ENCODE data around the gene IL10RB.
"Not testable (repeated sequence)": the region's sequence is repeated elsewhere in the genome, so short reads cannot be mapped to it uniquely, and the experiment has no call there.

The IL10RB gene

DNA sequence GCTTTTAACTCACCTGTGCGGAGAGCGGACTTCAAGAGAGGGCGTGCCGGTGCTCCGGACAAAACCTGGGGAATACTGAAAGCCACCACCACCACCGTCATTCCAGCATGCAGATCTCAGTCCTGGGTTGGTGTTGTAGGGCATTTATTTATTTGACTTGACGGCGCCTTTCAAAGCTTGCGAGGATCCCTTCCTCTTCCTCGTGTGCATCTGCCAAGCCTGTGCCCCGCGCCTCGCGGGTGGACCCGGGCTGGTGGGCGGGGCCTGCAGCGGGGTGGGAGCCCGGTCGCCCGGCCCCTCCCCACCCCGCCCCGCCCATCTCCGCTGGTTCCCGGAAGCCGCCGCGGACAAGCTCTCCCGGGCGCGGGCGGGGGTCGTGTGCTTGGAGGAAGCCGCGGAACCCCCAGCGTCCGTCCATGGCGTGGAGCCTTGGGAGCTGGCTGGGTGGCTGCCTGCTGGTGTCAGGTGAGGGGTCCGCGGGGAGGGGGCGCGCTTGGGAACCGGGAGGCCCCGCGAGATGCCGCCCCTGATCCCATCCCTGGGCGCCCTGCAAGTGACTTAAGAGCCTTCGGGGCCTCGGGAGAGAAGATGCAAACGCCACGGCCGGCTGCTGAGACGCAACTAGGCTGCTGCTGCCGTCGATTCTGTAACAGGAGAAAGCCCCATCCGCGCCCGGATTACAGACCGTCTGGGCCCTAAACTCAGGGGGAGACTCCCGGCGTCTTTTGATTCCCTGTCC lies at the start of gene IL10RB:
Gene IL10RB (plus strand): TSS at position 318 of the 739 bp plus-strand sequence. CDS start 99 bp downstream, at position 417.
- no peak for DNase-seq (ENCODE audit: low read depth)

GRCh38 chr21:33217138-33217520 lies 49.0 kb upstream of the IL10RB start:
- DNase-seq (ENCODE audit: low read depth): no peak

DNA sequence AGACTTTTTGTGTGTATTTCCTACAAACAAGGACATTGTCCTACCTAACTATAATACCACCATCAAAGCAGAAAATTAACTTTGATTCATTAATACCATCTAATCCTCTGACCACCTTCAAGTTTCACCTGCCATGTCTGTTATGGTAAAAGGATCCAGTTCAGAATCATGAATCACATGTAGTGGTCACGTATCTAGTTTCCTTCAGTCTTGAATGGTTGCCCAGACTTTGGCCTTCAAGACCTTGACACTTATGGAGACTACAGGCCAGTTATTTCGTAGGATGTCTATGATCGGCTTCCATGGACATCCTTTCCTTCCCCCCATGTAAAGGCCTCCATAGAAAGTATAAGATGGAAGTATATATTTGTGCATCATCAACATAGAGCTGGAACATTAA lies 46.9 kb upstream of the IL10RB start:
- DNase-seq (ENCODE audit: low read depth): no peak

DNA sequence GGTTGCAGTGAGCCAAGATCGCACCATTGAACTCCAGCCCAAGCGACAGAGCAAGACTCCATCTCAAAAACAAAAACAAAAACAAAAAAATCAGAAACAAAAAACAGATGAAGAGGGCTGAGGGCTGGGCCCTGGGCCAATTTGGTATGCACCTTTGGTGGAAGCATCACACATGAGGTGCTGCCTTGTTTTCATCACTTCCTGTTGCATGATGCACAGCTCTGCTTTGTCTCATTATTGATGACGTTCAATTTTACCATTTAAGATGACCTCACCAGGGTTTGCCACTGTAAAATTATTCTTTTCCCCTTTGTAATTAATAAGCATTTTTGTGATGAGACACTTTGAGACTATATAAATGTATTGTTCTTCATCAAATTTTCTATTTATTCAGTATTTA lies 46.2 kb upstream of the IL10RB start:
- no peak for DNase-seq (ENCODE audit: low read depth)

DNA sequence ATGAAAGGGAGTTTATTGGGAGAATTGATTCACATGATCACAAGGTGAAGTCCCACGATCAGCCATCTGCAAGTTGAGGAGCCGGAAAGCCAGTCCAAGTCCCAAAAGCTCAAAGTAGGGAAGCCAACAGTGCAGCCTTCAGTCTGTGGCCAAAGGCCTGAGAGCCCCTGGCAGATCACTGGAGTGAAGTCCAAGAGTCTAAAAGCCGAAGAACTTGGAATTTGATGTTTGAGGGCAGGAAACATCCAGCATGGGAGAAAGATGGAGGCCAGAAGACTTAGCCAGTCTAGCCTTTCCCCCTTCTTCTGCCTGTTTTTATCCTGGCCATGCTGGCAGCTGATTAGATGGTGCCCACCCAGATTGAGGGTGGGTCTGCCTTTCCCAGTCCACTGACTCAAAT lies 40.8 kb upstream of the IL10RB start:
- not testable (repeated sequence) for DNase-seq (ENCODE audit: low read depth)

- no peak for DNase-seq (ENCODE audit: low read depth)
Observed at GRCh38 chr21:33228455-33228854, 37.7 kb upstream of the IL10RB start.

DNA sequence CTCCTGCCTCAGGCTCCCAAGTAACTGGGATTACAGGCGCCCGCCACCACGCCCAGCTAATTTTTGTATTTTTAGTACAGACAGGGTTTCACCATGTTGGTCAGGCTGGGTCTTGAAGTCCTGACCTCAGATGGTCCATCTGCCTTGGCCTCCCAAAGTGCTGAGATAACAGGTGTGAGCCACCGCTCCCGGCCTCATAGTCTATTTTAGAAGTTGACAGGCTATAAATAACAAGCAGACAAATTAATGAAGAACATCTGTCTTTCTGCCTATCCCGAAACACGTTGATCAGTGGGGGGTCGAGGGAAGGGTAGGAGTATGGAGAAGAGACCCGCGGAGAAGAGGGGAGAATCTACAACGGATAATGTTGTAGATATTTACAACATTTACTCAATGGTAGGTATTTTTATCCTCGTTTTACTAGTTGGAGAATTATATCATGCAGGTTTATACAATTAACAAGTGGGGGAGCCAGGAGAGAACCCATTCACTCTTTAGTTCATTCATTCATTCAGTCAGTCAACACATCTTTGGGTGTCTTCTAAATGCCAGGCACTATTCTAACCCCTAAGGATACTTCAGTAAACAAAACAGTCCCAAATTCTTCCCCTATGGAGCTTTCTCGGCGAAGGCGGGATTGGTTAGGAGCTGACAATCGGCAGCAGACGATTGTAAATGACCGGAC lies 36.9 kb upstream of the IL10RB start:
- DNase-seq (ENCODE audit: low read depth): no peak

DNA sequence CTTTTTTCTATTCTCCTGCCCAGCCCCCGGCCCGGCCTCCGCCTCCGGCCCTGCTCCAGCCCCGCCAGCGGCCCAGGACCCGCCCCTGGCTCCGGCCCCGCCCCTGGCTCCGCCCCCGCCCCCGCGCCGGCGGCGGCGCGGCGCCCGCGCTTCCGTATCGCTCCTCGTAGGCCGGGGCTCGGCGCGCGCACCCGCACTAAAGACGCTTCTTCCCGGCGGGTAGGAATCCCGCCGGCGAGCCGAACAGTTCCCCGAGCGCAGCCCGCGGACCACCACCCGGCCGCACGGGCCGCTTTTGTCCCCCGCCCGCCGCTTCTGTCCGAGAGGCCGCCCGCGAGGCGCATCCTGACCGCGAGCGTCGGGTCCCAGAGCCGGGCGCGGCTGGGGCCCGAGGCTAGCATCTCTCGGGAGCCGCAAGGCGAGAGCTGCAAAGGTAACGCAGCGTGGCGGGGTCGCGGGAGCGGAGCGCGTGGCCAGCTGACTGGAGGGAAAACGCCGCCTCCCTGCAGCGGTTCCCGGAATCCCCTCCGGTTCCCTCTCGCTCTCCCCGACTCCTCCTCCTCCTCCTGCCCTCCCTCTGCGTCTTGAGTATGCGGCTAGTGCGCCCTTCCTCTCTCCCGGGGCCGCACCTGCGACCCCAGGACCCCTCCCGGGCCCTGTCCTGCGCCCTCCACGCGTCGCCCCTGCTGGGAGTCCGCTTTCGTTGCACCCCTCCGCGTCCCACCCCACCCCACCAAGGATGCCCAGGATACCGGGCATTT lies 36.2 kb upstream of the IL10RB start, which contains the start of gene IFNAR2:
Gene IFNAR2 (plus strand): TSS at position 155 of the 761 bp plus-strand sequence. CDS start 11,985 bp downstream, outside the sequence.
- DNase-seq (ENCODE audit: low read depth): no peak

GRCh38 chr21:33230545-33231324 lies 35.4 kb upstream of the IL10RB start:
- DNase-seq (ENCODE audit: low read depth): no peak

DNA sequence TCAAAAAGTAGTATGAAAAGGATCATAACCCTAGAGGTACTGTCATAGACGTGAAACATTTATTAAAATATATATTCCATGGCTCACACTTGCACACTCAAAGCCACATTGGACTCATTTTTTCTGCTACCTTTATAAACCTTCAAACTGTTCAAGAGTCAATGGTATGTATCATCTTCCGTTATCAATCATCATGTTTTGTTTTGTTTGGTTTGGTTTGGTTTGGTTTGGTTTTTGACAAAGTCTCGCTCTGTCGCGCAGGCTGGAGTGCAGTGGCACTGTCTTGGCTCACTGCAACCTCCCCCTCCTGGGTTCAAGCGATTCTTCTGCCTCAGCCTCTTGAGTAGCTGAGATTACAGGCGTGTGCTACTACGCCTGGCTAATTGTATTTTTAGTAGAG lies 34.6 kb upstream of the IL10RB start:
- DNase-seq (ENCODE audit: low read depth): no peak

DNA sequence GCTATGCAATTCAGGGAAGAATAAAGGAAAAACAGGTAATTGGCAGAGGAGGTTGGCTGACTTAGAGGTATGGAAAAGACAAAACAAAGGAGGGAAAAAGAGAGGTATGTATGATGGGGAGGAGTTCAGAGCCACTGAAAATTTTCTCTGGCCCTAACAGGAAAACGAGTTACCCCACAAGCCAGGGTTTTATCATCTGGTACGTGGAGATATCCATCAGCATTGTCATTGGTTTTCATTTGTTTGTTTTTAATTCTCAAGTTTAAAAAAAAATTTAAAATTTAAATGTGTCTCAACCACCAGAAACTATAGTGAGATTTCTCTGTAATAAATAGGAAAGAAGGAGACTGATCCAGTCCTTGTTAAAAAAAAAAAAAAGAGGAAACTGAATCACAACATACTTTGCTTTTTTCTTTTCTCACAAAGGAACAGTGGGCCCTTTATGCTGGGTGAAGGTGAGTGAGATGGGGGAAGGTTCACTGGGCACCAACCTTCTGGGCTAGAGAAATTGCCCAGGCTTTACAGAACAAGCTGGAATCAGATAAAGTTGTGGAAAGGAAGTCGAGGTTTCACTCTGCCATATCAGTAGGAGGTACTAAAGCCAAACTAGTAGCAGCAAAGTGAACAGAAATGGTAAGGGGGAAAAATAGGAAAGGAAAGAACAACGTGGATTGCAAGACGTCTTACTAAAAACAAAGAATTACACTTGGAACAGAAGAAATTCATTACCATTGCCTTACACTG lies 33.7 kb upstream of the IL10RB start:
- DNase-seq (ENCODE audit: low read depth): no peak

DNA sequence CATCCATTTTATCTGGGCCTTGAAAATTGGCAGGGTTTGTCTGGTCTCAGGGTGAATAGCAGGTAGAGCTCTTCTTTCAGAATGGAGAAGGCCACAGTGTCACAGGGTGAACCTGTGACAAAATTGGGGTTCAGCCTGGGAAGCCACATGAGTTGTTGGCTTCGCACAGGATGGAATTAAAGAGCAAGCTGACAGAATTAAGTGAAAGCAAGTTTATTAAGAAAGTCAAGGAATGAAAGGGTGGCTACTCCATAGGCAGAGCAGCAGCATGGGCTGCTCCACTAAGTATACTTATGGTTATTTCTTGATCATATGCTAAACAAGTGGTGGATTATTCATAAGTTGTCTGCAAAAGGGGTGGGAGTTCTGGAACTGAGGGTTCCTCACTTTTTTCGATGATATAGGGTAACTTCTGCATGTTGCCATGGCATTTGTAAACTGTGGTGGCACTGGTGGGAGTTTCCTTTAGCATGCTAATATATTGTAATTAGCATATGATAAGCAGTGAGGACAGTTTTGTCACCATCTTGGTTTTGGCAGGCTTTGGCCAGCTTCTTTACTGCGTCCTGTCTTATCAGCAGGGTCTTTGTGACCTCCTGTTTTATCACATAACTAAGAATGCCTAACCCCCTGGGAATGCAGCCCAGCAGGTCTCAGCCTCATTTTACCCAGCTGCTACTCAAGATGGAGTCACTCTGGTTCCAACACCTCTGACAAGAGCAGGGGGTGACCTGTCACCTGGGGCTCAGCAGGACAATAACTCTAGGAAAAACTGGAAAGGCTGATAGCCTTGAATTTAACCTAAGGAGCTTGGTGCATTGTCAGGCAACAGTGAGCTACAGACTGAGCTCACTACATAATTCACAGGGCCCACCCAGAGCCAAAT lies 31.3 kb upstream of the IL10RB start:
- no peak for DNase-seq (ENCODE audit: low read depth)

- no peak for DNase-seq (ENCODE audit: low read depth)
Observed at GRCh38 chr21:33236013-33236686, 30.0 kb upstream of the IL10RB start.

GRCh38 chr21:33236766-33237165 lies 29.4 kb upstream of the IL10RB start:
- no peak for DNase-seq (ENCODE audit: low read depth)

- no peak for DNase-seq (ENCODE audit: low read depth)
Observed at GRCh38 chr21:33237486-33237885, 28.7 kb upstream of the IL10RB start.

GRCh38 chr21:33238146-33238545 lies 28.0 kb upstream of the IL10RB start:
- no peak for DNase-seq (ENCODE audit: low read depth)

GRCh38 chr21:33238565-33239255 lies 27.5 kb upstream of the IL10RB start:
- no peak for DNase-seq (ENCODE audit: low read depth)

GRCh38 chr21:33239559-33240127 lies 26.5 kb upstream of the IL10RB start:
- DNase-seq (ENCODE audit: low read depth): not testable (repeated sequence)

- DNase-seq (ENCODE audit: low read depth): no peak
Observed at GRCh38 chr21:33240404-33240803, 25.8 kb upstream of the IL10RB start.
